Activated naive CD8-positive, alpha-beta T cell treated with anti-CD3 and anti-CD28 coated beads, Interleukin-2, amount 10 ng/mL, durations not matched to agents 7 days and 5 days (primary cell): ENCODE results near the gene GABRQ. TPM values are rescaled to one million over a fixed set of nuclear protein-coding genes. Genes with fewer than 3 reads are reported as not detected.

Experiments
- ATAC-seq: fragments of 150-1000 bp; cut with Tn5 transposase; one replicate; pipeline ENCODE4 v1.10.0; 2021; ENCODE audit warnings: low read depth, moderate library complexity
- POLR2A ChIA-PET: fragments of 350-600 bp; sonication (Branson Sonifier 250); formaldehyde crosslinking; loops from one replicate; lab custom pipeline; 2021; ENCODE audit warnings: antibody characterized with exemption; lab: Charles Lee
- DNase-seq: peaks from one replicate; pipeline ENCODE4 v3.0.0; 2021
- H3K27ac Mint-ChIP-seq: one replicate; pipeline ENCODE4 v1.8.0; 2022; ENCODE audit warnings: mild to moderate bottlenecking, mixed read lengths
- H3K27me3 Mint-ChIP-seq: one replicate; pipeline ENCODE4 v1.8.0; 2022; ENCODE audit warnings: mild to moderate bottlenecking, moderate library complexity, mixed read lengths
- H3K36me3 Mint-ChIP-seq: one replicate; pipeline ENCODE4 v1.8.0; 2021; ENCODE audit warnings: mild to moderate bottlenecking, mixed read lengths
- H3K4me1 Mint-ChIP-seq: one replicate; pipeline ENCODE4 v1.8.0; 2021; ENCODE audit warnings: mixed read lengths
- H3K4me3 Mint-ChIP-seq: one replicate; pipeline ENCODE4 v1.8.0; 2022; ENCODE audit warnings: mild to moderate bottlenecking, moderate library complexity, mixed read lengths
- H3K9me3 Mint-ChIP-seq: one replicate; pipeline ENCODE4 v1.8.0; 2021; ENCODE audit warnings: mixed read lengths
- total RNA-seq, 2 experiments: library from RNA; stranded (reverse); gene quantifications; one replicate each; pipeline ENCODE4 v1.2.3, GENCODE V29; 2021

Gene GABRQ
- not detected for total RNA-seq

DNA sequence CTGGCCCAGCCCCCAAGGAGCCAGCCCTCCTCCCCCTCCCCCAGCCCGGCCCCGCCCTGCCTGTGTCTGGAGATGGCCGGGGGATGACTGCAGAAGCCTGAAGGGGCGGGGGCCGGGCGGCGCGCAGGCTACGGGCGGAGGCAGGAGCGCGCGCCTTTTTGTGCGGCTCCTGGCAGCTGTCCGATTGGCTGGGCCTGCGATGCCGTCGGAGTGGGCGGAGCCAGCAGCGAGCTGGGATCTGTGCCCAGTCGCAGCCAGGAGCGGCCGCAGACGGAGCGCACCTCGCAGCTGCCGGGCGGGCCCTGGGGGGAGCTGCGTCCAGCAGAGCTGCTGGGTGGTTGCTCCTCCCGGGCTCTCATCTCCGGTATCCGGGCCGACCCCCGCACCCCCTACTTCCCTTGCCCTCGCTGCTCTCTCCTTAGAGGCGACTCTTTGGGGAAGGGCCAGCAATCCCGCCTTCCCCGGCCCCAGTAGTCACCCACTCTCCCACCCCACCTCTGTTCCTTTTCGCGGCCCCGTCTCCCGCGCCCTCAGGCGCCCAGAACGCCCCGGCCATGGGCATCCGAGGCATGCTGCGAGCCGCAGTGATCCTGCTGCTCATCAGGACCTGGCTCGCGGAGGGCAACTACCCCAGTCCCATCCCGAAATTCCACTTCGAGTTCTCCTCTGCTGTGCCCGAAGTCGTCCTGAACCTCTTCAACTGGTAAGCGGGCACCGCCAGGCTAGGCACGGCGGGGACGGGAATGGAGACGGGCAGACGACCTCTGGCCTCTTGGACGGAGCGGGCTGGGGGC lies at the start of gene GABRQ:
Gene GABRQ, plus strand, starts transcription at position 247 of the 794 bp plus-strand sequence. Its CDS starts 308 bp downstream, at position 555.
- POLR2A ChIA-PET, result no interaction called here
- Mint-ChIP-seq H3K27ac (no peak within 1 kb of the TSS), H3K9me3 (no peaks in the 10 kb centered on the region), H3K36me3 (no peaks in the 10 kb centered on the region), H3K4me3 (no peak within 1 kb of the TSS), H3K27me3 (peaks cover 25% of the 10 kb centered on the region), H3K4me1 (peaks cover 1% of the 10 kb centered on the region)
- no peak for DNase-seq
- ATAC-seq, result peak; percentile 22

DNA sequence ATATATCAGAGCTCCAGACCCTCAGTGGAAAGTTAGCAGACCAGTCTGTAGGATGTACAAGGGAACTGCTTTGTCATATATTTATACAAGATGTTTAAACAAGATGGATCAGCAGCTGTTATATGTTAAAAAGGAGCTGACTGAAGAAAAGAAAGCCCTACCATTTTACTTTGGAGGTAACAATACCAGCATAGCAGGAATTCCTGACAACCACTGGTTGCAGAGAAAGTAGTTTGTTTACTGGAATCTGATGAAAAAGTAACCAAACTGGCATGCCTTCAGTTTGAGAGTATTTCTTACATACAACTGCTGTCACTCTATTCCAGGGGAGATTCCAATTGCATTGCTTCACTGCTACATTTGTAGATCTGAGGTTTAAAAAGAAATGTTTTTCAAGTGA lies 49.5 kb upstream of the GABRQ start:
- Mint-ChIP-seq H3K4me3 (no peak overlapping the region), H3K27me3 (no peaks in the 10 kb centered on the region), H3K36me3 (no peaks in the 10 kb centered on the region), H3K4me1 (no peaks in the 10 kb centered on the region), H3K9me3 (no peaks in the 10 kb centered on the region), H3K27ac (no peak overlapping the region)
- POLR2A ChIA-PET, result no interaction called here
- ATAC-seq (no peak), DNase-seq (no peak)

DNA sequence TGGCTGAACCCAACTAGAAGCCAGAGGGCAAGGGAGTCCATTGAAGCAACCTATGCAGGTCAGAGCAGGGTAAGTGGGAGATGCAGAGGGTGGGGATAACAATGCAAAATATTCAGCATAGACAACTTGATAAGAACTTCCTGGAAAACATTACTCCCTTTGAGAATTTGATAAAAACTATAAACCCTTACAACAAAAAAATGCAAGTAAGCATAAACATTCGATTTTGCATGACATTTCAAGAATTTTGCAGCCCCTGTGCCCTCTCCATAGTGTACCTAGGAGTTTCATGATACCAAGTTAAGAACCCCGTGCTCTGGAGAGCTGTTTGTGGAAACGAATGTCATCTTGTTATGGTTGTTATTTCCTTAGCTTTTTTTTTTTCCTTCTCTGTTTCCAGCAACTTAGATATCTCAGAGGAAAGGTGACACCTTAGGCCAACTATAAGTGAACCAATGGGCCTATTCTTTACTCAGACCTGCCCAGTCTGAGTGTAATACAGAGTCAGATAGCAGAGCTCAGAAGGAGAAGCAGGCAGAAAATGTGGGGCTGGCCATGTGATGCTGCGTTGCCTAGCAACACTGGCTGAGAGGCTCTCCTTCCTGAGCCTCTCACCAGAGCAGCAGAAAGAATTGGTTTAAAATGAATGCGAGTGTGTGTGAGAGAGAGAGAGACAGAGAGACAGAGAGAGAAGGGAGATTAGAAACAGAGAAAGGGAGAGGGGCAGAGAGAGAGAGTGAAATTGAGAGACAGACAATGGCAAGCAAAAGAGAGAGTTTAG lies 36.7 kb upstream of the GABRQ start:
- ATAC-seq, result no peak
- DNase-seq, result no peak
- Mint-ChIP-seq H3K27ac (no peak overlapping the region), H3K4me3 (no peak overlapping the region), H3K27me3 (peaks cover 2% of the 10 kb centered on the region), H3K4me1 (no peaks in the 10 kb centered on the region), H3K9me3 (no peaks in the 10 kb centered on the region), H3K36me3 (no peaks in the 10 kb centered on the region)
- POLR2A ChIA-PET, result no interaction called here

DNA sequence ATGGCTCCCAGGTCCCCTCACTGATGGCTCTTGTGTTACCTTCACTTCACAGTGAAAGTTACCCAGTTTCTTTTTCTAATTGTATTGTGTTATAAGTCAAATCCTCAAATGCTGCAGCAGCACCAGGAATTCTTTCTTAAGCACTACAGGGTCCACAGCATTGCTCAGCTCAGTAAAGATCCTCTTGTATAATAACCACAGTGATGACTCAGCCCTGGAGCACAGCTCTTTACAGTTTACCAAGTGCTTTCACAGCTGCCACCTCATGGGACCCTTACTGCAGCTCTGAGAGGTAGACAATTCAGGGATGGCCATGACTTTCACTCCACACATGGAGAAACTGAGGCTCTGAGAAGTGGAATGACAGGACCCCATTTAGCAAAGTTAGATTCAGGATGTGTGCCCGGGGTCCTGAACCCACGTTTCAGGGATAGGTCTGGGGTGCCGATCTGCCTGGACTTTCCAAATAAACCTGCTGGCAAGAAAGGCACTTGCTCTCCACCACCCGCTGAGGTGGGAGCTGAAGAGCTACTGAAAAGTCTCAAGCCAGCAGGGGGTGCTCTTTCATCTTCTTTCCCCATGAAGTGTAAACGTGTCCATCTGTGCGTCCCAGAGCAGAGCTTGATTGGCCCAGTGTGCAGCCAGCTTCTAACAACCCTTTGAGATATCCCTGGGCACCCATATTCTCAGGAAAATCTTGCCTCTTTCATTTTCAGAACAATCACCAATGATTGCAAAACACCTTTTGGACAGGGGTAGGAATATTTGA lies 35.7 kb upstream of the GABRQ start:
- H3K4me3 Mint-ChIP-seq, result no peak overlapping the region
- ATAC-seq, result no peak

DNA sequence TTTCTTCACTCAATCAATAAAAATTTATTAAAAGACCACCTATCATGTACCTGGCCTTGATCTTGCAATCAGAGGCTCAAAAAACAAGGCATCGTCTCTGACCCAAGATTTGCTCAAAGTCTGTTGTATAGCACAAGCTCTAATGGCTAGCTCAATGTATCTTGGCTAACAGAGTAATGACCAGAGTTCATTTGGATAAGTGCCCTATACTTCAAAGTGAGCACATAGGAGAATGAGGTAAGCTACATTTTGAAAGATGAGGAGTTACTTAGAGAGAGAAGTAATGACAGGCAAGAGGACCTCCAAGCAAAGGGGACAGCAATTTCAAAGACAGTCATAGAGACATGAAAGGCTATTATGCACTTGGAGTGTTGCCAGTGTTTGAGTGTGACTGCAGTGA lies 22.9 kb upstream of the GABRQ start:
- POLR2A ChIA-PET, result no interaction called here
- no peaks in the 10 kb centered on the region for H3K36me3 Mint-ChIP-seq

More for the DNA sequence above, 35.7 kb upstream of the GABRQ start:
- Mint-ChIP-seq H3K36me3 (no peaks in the 10 kb centered on the region), H3K4me1 (no peaks in the 10 kb centered on the region), H3K27me3 (peaks cover 2% of the 10 kb centered on the region), H3K9me3 (no peaks in the 10 kb centered on the region), H3K27ac (no peak overlapping the region)
- POLR2A ChIA-PET, result no interaction called here
- no peak for DNase-seq

DNA sequence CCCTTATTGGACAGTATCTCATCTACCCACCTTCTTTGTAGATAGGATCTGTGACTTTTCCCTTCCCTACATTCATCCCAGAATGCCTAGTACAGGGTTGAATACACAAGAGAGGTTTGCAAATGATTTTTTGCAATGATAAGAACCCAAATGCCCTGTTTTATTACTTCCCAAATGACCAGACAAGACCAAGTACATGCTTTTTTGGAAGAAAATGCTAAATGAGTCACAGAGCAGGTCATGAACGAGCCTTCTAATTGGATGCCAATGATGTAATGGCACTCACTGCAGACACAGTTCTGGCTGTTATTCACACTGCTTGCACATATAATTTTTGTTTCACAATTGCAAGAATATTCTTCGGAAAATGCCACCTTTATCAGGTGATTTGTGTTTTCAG lies 17.8 kb upstream of the GABRQ start:
- no peaks in the 10 kb centered on the region for H3K4me1 Mint-ChIP-seq
- DNase-seq (no peak), ATAC-seq (no peak)
- POLR2A ChIA-PET, result no interaction called here
- no peaks in the 10 kb centered on the region for H3K36me3 Mint-ChIP-seq
- peaks cover 5% of the 10 kb centered on the region for H3K27me3 Mint-ChIP-seq
- no peaks in the 10 kb centered on the region for H3K9me3 Mint-ChIP-seq
- H3K4me3 Mint-ChIP-seq, result no peak overlapping the region
- no peak overlapping the region for H3K27ac Mint-ChIP-seq

More for the DNA sequence above, 22.9 kb upstream of the GABRQ start:
- no peak overlapping the region for H3K27ac Mint-ChIP-seq
- H3K4me1 Mint-ChIP-seq, result no peaks in the 10 kb centered on the region
- no peaks in the 10 kb centered on the region for H3K9me3 Mint-ChIP-seq
- ATAC-seq, result no peak
- no peak overlapping the region for H3K4me3 Mint-ChIP-seq
- peaks cover 5% of the 10 kb centered on the region for H3K27me3 Mint-ChIP-seq
- DNase-seq, result no peak

DNA sequence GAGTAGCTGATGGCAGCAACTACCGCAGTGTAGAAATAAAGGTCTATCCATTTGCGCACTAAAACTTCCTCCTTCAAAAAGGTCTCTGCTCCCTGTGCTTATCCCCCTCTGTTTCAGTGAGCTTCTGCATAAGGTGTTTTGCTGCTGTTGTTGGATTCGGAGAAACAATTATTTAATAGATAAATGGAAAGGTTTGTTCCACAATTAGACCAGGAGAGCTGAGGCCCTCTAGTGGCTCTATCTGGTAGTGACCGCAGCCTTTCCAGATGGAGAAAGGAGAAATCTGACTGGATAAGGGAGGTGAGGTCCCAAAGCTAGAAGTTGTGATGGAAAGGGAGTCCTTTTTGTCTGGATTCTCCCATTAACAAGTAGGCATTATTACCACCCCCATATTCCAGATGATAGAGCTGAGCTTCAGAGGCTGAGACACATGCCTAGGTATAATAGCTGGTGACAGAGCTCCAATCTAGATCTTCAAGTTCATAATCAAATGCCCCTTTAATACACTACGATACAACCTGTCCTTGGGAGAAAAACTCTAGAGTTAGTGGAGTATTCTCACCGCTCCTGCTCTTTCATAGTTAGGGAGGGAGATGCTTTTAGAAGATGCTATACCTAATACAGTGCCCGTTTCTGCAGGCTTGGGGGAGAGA lies 5.1 kb upstream of the GABRQ start:
- no peaks in the 10 kb centered on the region for H3K9me3 Mint-ChIP-seq
- no peak overlapping the region for H3K27ac Mint-ChIP-seq
- ATAC-seq, result no peak

DNA sequence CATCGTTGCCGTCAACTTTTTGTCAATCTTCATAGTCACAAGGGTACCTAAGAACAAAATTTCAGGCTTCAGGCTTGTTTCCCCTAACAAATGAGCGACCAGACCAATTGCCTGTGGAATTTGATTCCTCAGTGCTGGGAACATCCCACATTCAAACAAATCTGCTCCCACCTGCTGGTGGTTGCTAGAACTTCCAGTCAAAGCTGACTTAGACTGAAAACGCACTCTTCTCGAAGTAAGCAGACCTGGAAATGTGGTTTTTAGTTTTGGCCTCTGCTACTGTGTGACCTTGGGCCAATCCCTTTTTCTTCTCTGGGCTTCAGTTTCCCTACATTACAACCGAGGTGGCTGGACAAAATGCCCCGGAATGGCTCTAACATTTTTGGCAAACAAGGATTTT lies 1.8 kb upstream of the GABRQ start:
- DNase-seq (no peak), ATAC-seq (no peak)
- POLR2A ChIA-PET, result no interaction called here
- H3K36me3 Mint-ChIP-seq, result no peaks in the 10 kb centered on the region
- H3K27ac Mint-ChIP-seq, result no peak overlapping the region
- H3K27me3 Mint-ChIP-seq, result peaks cover 25% of the 10 kb centered on the region
- H3K4me1 Mint-ChIP-seq, result peaks cover 1% of the 10 kb centered on the region
- no peak overlapping the region for H3K4me3 Mint-ChIP-seq
- H3K9me3 Mint-ChIP-seq, result no peaks in the 10 kb centered on the region

More for the DNA sequence above, 5.1 kb upstream of the GABRQ start:
- Mint-ChIP-seq H3K27me3 (peaks cover 14% of the 10 kb centered on the region), H3K36me3 (no peaks in the 10 kb centered on the region), H3K4me1 (no peaks in the 10 kb centered on the region), H3K4me3 (no peak overlapping the region)
- peak; percentile 30 for DNase-seq
- POLR2A ChIA-PET, result no interaction called here

DNA sequence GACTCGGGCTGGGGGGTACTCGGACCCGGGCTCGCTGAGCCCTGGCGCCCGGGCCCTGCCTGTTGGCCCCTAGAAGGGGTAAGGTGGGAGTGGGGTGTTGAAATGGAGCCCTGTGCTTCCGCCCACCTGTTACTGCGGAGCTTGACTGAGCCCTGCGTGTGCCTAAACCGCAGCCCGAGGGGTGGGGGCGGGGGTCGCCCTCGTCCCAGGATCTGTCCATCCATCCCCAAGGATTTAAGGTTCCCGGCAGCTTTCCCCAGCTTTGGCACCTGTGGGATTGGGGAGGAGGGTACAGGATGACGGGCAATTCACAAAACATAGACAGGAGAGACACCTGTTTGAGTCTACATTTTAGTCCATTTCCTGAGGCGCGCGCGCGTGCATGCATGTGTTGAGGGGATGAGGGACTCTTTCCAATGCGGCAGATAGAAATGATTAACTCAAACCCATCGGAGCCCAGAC lies 779 bp downstream of the GABRQ start:
- POLR2A ChIA-PET, result no interaction called here
- Mint-ChIP-seq H3K4me3 (no peak overlapping the region), H3K27ac (no peak overlapping the region), H3K9me3 (no peaks in the 10 kb centered on the region), H3K4me1 (peaks cover 1% of the 10 kb centered on the region), H3K36me3 (no peaks in the 10 kb centered on the region), H3K27me3 (peaks cover 25% of the 10 kb centered on the region)
- ATAC-seq (no peak), DNase-seq (no peak)

DNA sequence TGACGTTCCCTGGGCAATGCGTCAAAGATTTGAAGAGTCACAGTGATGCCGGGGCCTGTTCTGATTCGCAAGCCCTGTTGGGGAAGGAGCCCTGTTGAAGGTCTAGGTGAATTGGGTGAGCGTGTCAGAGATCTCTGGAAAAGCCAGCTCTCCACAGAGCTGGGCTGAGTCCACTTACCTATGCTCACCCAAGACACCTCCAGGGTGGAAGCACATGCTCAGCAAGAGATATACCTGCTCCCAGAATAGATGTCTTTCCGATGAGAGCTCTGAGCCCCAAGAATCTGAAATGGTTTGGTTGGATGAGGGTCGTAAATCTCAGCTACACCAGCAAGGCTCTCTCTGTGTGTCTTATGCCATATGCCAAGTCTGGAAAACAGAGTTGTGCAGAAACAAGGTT lies 1.7 kb downstream of the GABRQ start:
- H3K4me3 Mint-ChIP-seq, result no peak overlapping the region

DNA sequence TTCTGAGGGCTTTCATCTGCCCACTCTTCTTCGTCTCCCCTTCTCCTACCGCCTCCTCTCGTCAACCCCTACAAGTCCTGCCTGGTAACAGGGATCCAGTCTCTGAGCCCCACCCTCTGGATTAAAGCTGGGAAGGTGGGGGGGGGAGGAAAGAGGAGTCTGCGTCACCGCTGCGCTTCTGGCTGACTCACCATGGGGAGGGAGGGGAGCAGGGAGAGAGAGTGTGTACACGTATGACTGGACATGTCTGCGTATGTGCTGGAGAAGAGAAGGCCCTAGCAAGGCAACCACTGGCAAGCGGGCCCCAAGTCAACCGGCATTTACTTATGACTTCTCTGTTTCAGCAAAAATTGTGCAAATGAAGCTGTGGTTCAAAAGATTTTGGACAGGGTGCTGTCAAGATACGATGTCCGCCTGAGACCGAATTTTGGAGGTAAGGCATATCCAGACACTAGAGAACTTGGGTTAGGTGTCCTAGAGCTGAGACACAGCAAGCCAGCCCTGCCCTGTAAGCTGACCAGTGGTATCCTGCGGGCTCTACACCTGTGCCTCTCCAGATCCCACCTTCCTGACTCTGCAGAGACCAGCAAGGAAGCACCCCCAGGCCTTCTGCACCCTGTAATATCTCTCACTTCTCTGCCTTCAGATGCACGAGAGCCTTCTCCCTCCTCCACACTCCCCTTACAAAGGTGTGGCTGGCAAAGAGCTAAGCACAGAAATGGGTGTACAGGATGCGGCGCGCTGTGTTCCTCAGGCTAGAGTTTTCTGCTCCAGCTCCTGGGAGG lies 2.5 kb downstream of the GABRQ start:
- Mint-ChIP-seq H3K4me1 (peaks cover 1% of the 10 kb centered on the region), H3K27ac (no peak overlapping the region), H3K9me3 (no peaks in the 10 kb centered on the region), H3K4me3 (no peak overlapping the region), H3K36me3 (no peaks in the 10 kb centered on the region), H3K27me3 (peaks cover 25% of the 10 kb centered on the region)
- ATAC-seq (no peak), DNase-seq (no peak)
- POLR2A ChIA-PET, result no interaction called here

More for the DNA sequence above, 1.7 kb downstream of the GABRQ start:
- Mint-ChIP-seq H3K27ac (no peak overlapping the region), H3K9me3 (no peaks in the 10 kb centered on the region), H3K36me3 (no peaks in the 10 kb centered on the region), H3K27me3 (peaks cover 25% of the 10 kb centered on the region), H3K4me1 (peaks cover 1% of the 10 kb centered on the region)
- POLR2A ChIA-PET, result no interaction called here
- DNase-seq (no peak), ATAC-seq (no peak)

DNA sequence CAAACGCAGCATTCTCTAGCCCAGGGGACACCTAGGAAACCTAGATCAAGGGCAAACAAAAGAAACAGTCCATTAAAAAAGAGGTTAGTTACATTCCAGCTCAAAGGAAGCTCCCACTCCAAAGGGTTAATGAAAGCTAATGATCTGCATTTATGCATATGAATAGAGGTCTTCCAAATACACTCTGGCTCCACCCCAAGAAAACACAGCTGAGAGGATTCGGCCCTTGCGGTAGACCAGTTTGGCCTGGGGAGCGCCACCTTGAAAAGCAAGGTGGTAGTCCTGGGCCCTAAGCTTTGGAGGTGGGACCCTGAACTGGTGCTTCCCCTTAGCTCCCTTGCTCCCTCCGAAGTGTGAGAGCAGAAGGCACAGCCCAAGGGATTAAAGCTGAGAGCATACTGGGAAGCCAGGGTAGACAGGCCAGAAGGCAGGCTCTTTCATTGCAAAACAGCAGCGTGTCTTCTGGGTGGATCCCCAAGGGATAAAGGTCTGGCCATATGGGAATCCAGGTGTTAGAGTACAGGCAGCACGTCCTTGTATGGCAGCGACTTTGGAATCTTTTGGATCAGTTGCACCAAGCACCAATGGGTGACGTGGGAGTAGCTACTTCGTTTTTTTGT lies 3.7 kb downstream of the GABRQ start:
- H3K27ac Mint-ChIP-seq, result no peak overlapping the region
- H3K4me1 Mint-ChIP-seq, result peaks cover 1% of the 10 kb centered on the region
- POLR2A ChIA-PET, result no interaction called here
- H3K9me3 Mint-ChIP-seq, result no peaks in the 10 kb centered on the region
- H3K4me3 Mint-ChIP-seq, result no peak overlapping the region
- ATAC-seq (no peak), DNase-seq (no peak)
- H3K36me3 Mint-ChIP-seq, result no peaks in the 10 kb centered on the region
- peaks cover 22% of the 10 kb centered on the region for H3K27me3 Mint-ChIP-seq
